WTC11 (cell line): Measurements from ENCODE around the gene FGF16. TPM values are rescaled to one million over a fixed set of nuclear protein-coding genes. Genes with fewer than 3 reads are reported as not detected.
A peak's percentile ranks its signal among the peaks of the same experiment; 100 is the strongest.

Experiments used
- ATAC-seq: fragments of 200-7000 bp; cut with Tn5 transposase; 2 replicates; pipeline ENCODE4 v1.10.0; 2021; ENCODE audit warnings: mild to moderate bottlenecking, moderate library complexity
- Bru-seq: library from RNA; stranded (reverse); fragments of 400-500 nt; gene quantifications from one replicate; lab custom pipeline; 2021; lab: Mats Ljungman, UMichigan
- CTCF ChIA-PET: fragments of 300-600 bp; sonication (Branson Sonifier 250); formaldehyde crosslinking; loops from one replicate; lab custom pipeline; 2021; ENCODE audit warnings: antibody characterized with exemption; lab: Charles Lee
- POLR2A ChIA-PET: fragments of 350-600 bp; sonication (Branson Sonifier 250); formaldehyde crosslinking; loops from one replicate; lab custom pipeline; 2021; ENCODE audit warnings: antibody characterized with exemption; lab: Charles Lee
- DNase-seq: peaks from one replicate; pipeline ENCODE4 v3.0.0; 2021; ENCODE audit warnings: low spot score
- H3K27ac Mint-ChIP-seq: 2 replicates; pipeline ENCODE4 v1.8.0; 2021; ENCODE audit warnings: mixed read lengths
- H3K27me3 Mint-ChIP-seq: 2 replicates; pipeline ENCODE4 v1.8.0; 2021; ENCODE audit warnings: low read depth, mild to moderate bottlenecking, moderate library complexity, mixed read lengths
- H3K36me3 Mint-ChIP-seq: 2 replicates; pipeline ENCODE4 v1.8.0; 2021; ENCODE audit warnings: mixed read lengths
- H3K4me1 Mint-ChIP-seq: 2 replicates; pipeline ENCODE4 v1.8.0; 2022; ENCODE audit warnings: mixed read lengths
- H3K4me3 Mint-ChIP-seq: 2 replicates; pipeline ENCODE4 v1.8.0; 2021; ENCODE audit warnings: mild to moderate bottlenecking, moderate library complexity, mixed read lengths
- H3K9me3 Mint-ChIP-seq: 2 replicates; pipeline ENCODE4 v1.8.0; 2021; ENCODE audit warnings: mixed read lengths
- ATF1 ChIP-seq: sonication (generic); formaldehyde crosslinking; IDR thresholded peaks from 2 replicates; pipeline ENCODE4 v1.8.1; 2023; ENCODE audit warnings: mild to moderate bottlenecking, moderate library complexity, missing genetic modification reagents
- CBFB ChIP-seq: sonication (generic); formaldehyde crosslinking; IDR thresholded peaks from 2 replicates; pipeline ENCODE4 v1.8.1; 2022; ENCODE audit warnings: mild to moderate bottlenecking, low read depth, missing genetic modification reagents
- CREB1 ChIP-seq: sonication (generic); formaldehyde crosslinking; IDR thresholded peaks from 2 replicates; pipeline ENCODE4 v1.8.0; 2023; ENCODE audit warnings: mild to moderate bottlenecking, missing genetic modification reagents
- CREM ChIP-seq: sonication (generic); formaldehyde crosslinking; IDR thresholded peaks from 2 replicates; pipeline ENCODE4 v1.8.1; 2022; ENCODE audit warnings: mild to moderate bottlenecking, missing genetic modification reagents, moderate library complexity
- EMX1 ChIP-seq: fragments of 250-450 bp; sonication (Bioruptor Pico); IDR thresholded peaks from 2 replicates; pipeline ENCODE4 v1.8.0; 2021; ENCODE audit warnings: mild to moderate bottlenecking
- GTF2I ChIP-seq: fragments of 250-450 bp; sonication (Bioruptor Pico); conservative IDR thresholded peaks from 2 replicates; pipeline ENCODE4 v1.4.0; 2021; ENCODE audit warnings: mild to moderate bottlenecking
- NR3C1 ChIP-seq: sonication (generic); formaldehyde crosslinking; conservative IDR thresholded peaks from 2 replicates; pipeline ENCODE4 v1.8.1; 2023; ENCODE audit warnings: low read depth, mild to moderate bottlenecking, missing genetic modification reagents
- RORB ChIP-seq: fragments of 250-450 bp; sonication (Bioruptor Pico); IDR thresholded peaks from 2 replicates; pipeline ENCODE4 v1.9.0; 2021; ENCODE audit warnings: mild to moderate bottlenecking
- SP1 ChIP-seq: sonication (generic); formaldehyde crosslinking; conservative IDR thresholded peaks from 2 replicates; pipeline ENCODE4 v1.8.1; 2022; ENCODE audit warnings: missing genetic modification reagents
- ZNF219 ChIP-seq: sonication (generic); formaldehyde crosslinking; IDR thresholded peaks from 2 replicates; pipeline ENCODE4 v1.8.0; 2023; ENCODE audit warnings: missing genetic modification reagents, mild to moderate bottlenecking, borderline replicate concordance
- ZNF232 ChIP-seq: sonication (generic); formaldehyde crosslinking; IDR thresholded peaks from 2 replicates; pipeline ENCODE4 v1.8.0; 2022; ENCODE audit warnings: mild to moderate bottlenecking, missing genetic modification reagents
- ZNF423 ChIP-seq: fragments of 250-450 bp; sonication (Bioruptor Pico); IDR thresholded peaks from 2 replicates; pipeline ENCODE4 v2.1.2; 2022; ENCODE audit warnings: mild to moderate bottlenecking, moderate library complexity
- ZNF671 ChIP-seq: fragments of 250-450 bp; sonication (Bioruptor Pico); IDR thresholded peaks from 2 replicates; pipeline ENCODE4 v1.8.0; 2021; ENCODE audit warnings: mild to moderate bottlenecking
- long read RNA-seq, 3 experiments: library from RNA in 1 of 3; library from capped mRNA in 1 of 3; library from polyadenylated mRNA in 1 of 3; unstranded in 2 of 3; stranded (forward) in 1 of 3; transcript quantifications; one replicate each; pipeline ENCODE4 v2.0.0, GENCODE V29; 2021
- total RNA-seq: library from RNA; stranded (reverse); gene quantifications from 3 replicates; pipeline ENCODE4 v1.2.3, GENCODE V29; 2021
- TF ChIP-seq, protein P1 (sequence below): sonication (generic); formaldehyde crosslinking; IDR thresholded peaks from 2 replicates; pipeline ENCODE4 v1.8.0; 2023; ENCODE audit warnings: missing genetic modification reagents
- TF ChIP-seq, protein P2 (sequence below): fragments of 250-450 bp; sonication (Bioruptor Pico); IDR thresholded peaks from 2 replicates; pipeline ENCODE4 v1.9.0; 2021; ENCODE audit warnings: mild to moderate bottlenecking
- TF ChIP-seq, protein P3 (sequence below): fragments of 250-450 bp; sonication (Bioruptor Pico); conservative IDR thresholded peaks from 2 replicates; pipeline ENCODE4 v1.9.0; 2021; ENCODE audit warnings: mild to moderate bottlenecking
- TF ChIP-seq, protein P4 (sequence below): sonication (generic); formaldehyde crosslinking; IDR thresholded peaks from 2 replicates; pipeline ENCODE4 v1.8.1; 2022; ENCODE audit warnings: mild to moderate bottlenecking, missing genetic modification reagents, moderate library complexity, borderline replicate concordance
- TF ChIP-seq, protein P5 (sequence below): sonication (generic); formaldehyde crosslinking; IDR thresholded peaks from 2 replicates; pipeline ENCODE4 v1.8.0; 2022; ENCODE audit warnings: mild to moderate bottlenecking, missing genetic modification reagents
- TF ChIP-seq, protein P6 (sequence below): fragments of 250-450 bp; sonication (Bioruptor Pico); IDR thresholded peaks from 2 replicates; pipeline ENCODE4 v1.9.0; 2021; ENCODE audit warnings: moderate library complexity, mild to moderate bottlenecking, inconsistent platforms, borderline replicate concordance
- TF ChIP-seq, protein P7 (sequence below): fragments of 250-450 bp; sonication (Bioruptor Pico); IDR thresholded peaks from 2 replicates; pipeline ENCODE4 v1.8.0; 2021; ENCODE audit warnings: mild to moderate bottlenecking
- TF ChIP-seq, protein P8 (sequence below): sonication (generic); formaldehyde crosslinking; IDR thresholded peaks from 2 replicates; pipeline ENCODE4 v1.8.1; 2023; ENCODE audit warnings: mild to moderate bottlenecking, moderate library complexity, missing genetic modification reagents
- TF ChIP-seq, protein P9 (sequence below): sonication (generic); formaldehyde crosslinking; IDR thresholded peaks from 2 replicates; pipeline ENCODE4 v1.8.1; 2022; ENCODE audit warnings: low read depth, missing genetic modification reagents, borderline replicate concordance

The FGF16 gene
- total RNA-seq (1.1 to 1.6 TPM (median 1.3 TPM) in 3 replicates), Bru-seq, nascent RNA (percentile 52 among the genes with signal in this experiment)
- long read RNA-seq, experiment 1, transcript FGF16-201 (3 exons, 1,650 nt) = major isoform, 12 of 12 reads
- long read RNA-seq, experiment 1, partial matches to known transcripts = 0 of 12 reads
- long read RNA-seq, experiment 1, other reads (novel, unspliced or antisense) = 0 of 12 reads
- long read RNA-seq, experiment 2 = 0 reads
- long read RNA-seq, experiment 3 = 0 reads

DNA sequence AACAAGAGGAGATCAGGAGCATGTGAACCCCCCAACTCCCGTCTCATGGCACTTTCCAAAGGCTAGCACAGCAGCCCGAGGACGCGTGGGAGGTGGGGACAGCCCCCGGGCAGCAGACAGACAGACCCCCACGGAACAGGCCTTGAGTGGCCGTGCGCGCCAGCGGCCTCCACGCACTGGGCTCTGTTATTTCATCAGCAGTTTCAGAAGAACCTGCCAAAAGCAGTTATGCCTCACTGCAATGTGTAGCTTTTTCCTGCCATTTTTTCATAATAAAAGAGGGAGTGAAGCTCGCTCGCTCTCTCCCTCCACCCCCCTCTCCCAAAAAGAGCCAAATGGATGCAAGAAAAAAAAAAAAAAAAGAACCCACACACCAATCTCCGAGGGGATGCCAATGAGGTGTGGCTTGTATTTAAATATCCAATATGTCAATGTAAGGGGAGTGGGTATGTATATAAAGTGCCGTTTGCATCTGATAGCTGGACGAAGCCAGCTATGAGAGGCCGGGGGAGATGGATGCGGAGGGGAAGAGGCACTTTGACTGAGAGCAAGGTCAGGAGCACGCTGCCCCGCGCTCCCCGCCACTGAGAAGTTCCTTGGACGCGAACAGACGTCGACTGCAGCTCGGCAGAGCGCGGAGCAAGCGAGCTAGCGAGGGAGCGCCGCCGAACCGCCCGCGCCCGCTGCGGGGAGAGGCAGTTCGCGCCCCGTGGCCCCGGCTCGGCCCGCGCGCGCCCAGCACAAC, at the start of gene FGF16:
Gene FGF16, plus strand, starts transcription at position 482 of the 745 bp plus-strand sequence. CDS start 286 bp downstream, outside the sequence.
- Mint-ChIP-seq H3K4me3 (peak within 1 kb of the TSS; percentile 79), H3K27ac (no peak within 1 kb of the TSS), H3K4me1 (peaks cover 23% of the 10 kb centered on the region)
- POLR2A ChIA-PET = interaction anchor here (0.5 to 1.2 kb wide), 5 partner anchors 21 to 452 kb away, joined by 3 to 9 read pairs (median 5); partner anchors contain the start of gene COX7B
- ATAC-seq = peak; percentile 40
- TF ChIP-seq, protein P1, sequence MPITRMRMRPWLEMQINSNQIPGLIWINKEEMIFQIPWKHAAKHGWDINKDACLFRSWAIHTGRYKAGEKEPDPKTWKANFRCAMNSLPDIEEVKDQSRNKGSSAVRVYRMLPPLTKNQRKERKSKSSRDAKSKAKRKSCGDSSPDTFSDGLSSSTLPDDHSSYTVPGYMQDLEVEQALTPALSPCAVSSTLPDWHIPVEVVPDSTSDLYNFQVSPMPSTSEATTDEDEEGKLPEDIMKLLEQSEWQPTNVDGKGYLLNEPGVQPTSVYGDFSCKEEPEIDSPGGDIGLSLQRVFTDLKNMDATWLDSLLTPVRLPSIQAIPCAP (CRISPR knock-in tag) = no peak
- TF ChIP-seq EMX1 (no peak), RORB (CRISPR knock-in tag) (no peak), ZNF232 (no peak; the same call in 1 of the 2 replicates), ZNF219 (CRISPR knock-in tag) (no peak), ZNF423 (CRISPR knock-in tag) (no peak), ZNF671 (CRISPR knock-in tag) (no peak)
- TF ChIP-seq, protein P2, sequence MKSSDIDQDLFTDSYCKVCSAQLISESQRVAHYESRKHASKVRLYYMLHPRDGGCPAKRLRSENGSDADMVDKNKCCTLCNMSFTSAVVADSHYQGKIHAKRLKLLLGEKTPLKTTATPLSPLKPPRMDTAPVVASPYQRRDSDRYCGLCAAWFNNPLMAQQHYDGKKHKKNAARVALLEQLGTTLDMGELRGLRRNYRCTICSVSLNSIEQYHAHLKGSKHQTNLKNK = no peak
- TF ChIP-seq, protein P3, sequence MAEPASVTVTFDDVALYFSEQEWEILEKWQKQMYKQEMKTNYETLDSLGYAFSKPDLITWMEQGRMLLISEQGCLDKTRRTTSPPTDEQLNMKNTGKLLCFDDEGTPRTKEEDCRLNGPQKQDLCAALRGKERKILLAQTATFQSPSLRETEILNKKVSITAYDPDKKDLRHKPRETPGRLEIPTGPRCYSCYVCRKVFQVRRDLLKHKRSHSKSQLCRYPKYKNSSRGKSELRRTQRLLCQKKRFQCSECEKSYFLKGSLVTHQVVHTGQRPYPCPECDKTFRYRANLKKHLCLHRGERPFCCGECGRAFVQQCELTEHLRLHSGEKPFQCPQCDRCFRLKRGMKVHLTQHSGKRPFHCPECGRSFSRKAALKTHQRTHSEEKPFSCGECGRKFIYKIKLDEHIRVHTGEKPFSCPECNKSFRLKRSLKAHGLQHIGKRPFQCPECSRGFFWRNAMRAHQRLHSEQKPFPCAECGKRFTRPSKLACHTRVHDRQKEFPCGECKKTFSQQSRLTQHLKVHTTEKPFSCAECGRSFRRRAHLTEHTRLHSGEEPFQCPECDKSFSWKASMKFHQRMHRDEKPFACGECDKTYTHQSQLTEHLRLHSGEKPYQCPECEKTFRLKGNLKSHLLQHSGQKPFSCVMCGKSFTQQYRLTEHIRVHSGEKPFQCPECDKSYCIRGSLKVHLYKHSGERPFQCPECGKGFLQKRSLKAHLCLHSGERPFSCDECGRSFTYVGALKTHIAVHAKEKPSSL (CRISPR knock-in tag) = no peak
- TF ChIP-seq, protein P4, sequence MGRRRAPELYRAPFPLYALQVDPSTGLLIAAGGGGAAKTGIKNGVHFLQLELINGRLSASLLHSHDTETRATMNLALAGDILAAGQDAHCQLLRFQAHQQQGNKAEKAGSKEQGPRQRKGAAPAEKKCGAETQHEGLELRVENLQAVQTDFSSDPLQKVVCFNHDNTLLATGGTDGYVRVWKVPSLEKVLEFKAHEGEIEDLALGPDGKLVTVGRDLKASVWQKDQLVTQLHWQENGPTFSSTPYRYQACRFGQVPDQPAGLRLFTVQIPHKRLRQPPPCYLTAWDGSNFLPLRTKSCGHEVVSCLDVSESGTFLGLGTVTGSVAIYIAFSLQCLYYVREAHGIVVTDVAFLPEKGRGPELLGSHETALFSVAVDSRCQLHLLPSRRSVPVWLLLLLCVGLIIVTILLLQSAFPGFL (CRISPR knock-in tag) = no peak
- TF ChIP-seq, all 79 proteins: peak for 0
- peak; percentile 21 for DNase-seq
- CTCF ChIA-PET = interaction anchor here (0.7 to 2.3 kb wide), 7 partner anchors 12 to 646 kb away, joined by 3 to 9 read pairs (median 4); no protein-coding TSS in a partner anchor
- peaks cover 24% of the 10 kb centered on the region for H3K27me3 Mint-ChIP-seq
- no peaks in the 10 kb centered on the region for H3K9me3 Mint-ChIP-seq
- no peaks in the 10 kb centered on the region for H3K36me3 Mint-ChIP-seq

DNA sequence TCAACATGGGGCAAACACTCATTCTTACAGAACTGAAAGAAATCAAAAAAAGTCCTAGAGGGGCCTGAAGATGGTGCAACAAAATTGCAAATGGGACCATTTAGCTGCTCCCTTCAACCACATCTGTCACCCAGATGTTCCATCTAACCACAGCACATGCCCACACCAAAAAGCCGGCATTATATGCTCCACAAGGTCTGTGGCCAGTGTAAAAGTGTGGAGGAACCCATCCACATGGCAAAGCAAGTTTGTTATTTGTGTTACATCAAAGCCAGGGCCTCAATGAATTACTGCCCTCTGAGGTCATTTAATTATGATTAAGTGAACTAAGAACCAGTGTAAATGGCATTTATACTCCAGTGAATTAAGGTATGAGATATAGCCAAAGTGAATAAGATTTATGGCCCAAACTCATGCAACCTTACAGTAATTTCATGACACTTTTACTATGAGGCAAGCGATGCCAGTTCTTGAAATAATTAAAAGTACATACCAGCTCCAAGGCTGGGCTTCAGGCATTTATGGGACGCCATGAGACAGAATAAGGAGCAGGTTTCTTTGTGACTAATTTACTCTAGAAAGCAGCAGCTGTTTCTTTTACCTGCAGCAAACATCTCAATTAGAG, 48.7 kb upstream of the FGF16 start:
- Mint-ChIP-seq H3K36me3 (no peaks in the 10 kb centered on the region), H3K4me3 (no peak overlapping the region), H3K4me1 (no peaks in the 10 kb centered on the region), H3K27ac (no peak overlapping the region), H3K27me3 (peaks cover 2% of the 10 kb centered on the region; the same call in 1 of the 2 replicates), H3K9me3 (peaks cover 9% of the 10 kb centered on the region; the same call in 1 of the 2 replicates)
- ChIA-PET POLR2A (no interaction called here), CTCF (no interaction called here)
- no peak for ATAC-seq
- DNase-seq = no peak
- TF ChIP-seq, protein P5, sequence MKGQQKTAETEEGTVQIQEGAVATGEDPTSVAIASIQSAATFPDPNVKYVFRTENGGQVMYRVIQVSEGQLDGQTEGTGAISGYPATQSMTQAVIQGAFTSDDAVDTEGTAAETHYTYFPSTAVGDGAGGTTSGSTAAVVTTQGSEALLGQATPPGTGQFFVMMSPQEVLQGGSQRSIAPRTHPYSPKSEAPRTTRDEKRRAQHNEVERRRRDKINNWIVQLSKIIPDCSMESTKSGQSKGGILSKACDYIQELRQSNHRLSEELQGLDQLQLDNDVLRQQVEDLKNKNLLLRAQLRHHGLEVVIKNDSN = no peak
- TF ChIP-seq, protein P6, sequence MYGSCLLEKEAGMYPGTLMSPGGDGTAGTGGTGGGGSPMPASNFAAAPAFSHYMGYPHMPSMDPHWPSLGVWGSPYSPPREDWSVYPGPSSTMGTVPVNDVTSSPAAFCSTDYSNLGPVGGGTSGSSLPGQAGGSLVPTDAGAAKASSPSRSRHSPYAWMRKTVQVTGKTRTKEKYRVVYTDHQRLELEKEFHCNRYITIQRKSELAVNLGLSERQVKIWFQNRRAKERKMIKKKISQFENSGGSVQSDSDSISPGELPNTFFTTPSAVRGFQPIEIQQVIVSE (CRISPR knock-in tag) = no peak
- TF ChIP-seq SP1 (CRISPR knock-in tag) = no peak
- TF ChIP-seq CREM = no peak
- no peak for TF ChIP-seq ATF1
- TF ChIP-seq, protein P7, sequence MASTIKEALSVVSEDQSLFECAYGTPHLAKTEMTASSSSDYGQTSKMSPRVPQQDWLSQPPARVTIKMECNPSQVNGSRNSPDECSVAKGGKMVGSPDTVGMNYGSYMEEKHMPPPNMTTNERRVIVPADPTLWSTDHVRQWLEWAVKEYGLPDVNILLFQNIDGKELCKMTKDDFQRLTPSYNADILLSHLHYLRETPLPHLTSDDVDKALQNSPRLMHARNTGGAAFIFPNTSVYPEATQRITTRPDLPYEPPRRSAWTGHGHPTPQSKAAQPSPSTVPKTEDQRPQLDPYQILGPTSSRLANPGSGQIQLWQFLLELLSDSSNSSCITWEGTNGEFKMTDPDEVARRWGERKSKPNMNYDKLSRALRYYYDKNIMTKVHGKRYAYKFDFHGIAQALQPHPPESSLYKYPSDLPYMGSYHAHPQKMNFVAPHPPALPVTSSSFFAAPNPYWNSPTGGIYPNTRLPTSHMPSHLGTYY = no peak
- TF ChIP-seq CREB1 = no peak
- TF ChIP-seq NR3C1 (CRISPR knock-in tag) = no peak
- TF ChIP-seq GTF2I = no peak
- no peak for TF ChIP-seq CBFB (CRISPR knock-in tag)
- TF ChIP-seq, protein P8, sequence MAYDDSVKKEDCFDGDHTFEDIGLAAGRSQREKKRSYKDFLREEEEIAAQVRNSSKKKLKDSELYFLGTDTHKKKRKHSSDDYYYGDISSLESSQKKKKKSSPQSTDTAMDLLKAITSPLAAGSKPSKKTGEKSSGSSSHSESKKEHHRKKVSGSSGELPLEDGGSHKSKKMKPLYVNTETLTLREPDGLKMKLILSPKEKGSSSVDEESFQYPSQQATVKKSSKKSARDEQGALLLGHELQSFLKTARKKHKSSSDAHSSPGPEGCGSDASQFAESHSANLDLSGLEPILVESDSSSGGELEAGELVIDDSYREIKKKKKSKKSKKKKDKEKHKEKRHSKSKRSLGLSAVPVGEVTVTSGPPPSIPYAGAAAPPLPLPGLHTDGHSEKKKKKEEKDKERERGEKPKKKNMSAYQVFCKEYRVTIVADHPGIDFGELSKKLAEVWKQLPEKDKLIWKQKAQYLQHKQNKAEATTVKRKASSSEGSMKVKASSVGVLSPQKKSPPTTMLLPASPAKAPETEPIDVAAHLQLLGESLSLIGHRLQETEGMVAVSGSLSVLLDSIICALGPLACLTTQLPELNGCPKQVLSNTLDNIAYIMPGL = no peak
- TF ChIP-seq, protein P9, sequence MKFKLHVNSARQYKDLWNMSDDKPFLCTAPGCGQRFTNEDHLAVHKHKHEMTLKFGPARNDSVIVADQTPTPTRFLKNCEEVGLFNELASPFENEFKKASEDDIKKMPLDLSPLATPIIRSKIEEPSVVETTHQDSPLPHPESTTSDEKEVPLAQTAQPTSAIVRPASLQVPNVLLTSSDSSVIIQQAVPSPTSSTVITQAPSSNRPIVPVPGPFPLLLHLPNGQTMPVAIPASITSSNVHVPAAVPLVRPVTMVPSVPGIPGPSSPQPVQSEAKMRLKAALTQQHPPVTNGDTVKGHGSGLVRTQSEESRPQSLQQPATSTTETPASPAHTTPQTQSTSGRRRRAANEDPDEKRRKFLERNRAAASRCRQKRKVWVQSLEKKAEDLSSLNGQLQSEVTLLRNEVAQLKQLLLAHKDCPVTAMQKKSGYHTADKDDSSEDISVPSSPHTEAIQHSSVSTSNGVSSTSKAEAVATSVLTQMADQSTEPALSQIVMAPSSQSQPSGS (CRISPR knock-in tag) = no peak
